Measurements from ENCODE around the gene RIMKLA. TPM values are rescaled to one million over a fixed set of nuclear protein-coding genes. Genes with fewer than 3 reads are reported as not detected.

The RIMKLA gene
- total and polyA plus RNA-seq, 10 of the 15 experiments (the other 5 are each of a cell fraction or from before 2014, with no cell fraction given), result 0.01 to 0.52 (median 0.08) TPM

DNA sequence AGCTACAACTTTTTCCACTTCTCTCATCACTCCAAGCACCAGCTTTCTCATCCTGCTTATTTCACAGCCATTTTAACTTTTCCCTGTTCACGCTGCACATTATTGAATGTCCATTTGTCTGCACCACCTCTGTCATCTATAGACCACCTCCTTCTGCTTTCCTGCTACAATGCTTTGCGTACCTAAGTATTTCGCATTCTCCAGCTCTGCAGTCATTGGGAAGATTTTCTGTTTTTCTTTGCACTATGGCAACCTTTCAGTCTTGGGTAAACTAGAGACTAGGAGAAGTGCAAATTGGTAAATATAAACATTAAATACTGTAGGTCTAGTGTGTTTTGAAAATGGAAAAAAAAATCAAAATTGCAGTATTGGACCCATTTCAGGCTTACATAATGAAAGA, 83.3 kb downstream of the RIMKLA start:
- ChIA-PET CTCF (interaction anchor here (0.8 to 1.3 kb wide), 3 partner anchors 9 to 290 kb away, joined by 3 to 5 read pairs (median 3); no protein-coding TSS in a partner anchor), POLR2A (interaction anchor here (1.6 kb wide), 1 partner anchor 10 kb away, joined by 7 read pairs; no protein-coding TSS in a partner anchor), SMC1A (ENCODE audit: uncharacterized antibody, unreplicated experiment) (interaction anchor here (1.4 kb wide), 1 partner anchor 8 kb away, joined by 3 read pairs; no protein-coding TSS in a partner anchor), RAD21 (ENCODE audit: unreplicated experiment) (interaction anchor here (1.4 kb wide), 1 partner anchor 130 kb away, joined by 3 read pairs; no protein-coding TSS in a partner anchor)
- no peak overlapping the region for H3K4me3 ChIP-seq
- H3K27ac ChIP-seq (ENCODE audit: control insufficient read depth, insufficient read depth), result no peak overlapping the region
- DNase-seq (ENCODE audit: low read depth, low spot score) (no peak), FAIRE-seq (no peak), ATAC-seq (no peak)
- peak overlapping the region; percentile 94 for H3K4me2 ChIP-seq (ENCODE audit: control insufficient read depth, insufficient read depth)
- no peaks in the 10 kb centered on the region for H3K9me3 ChIP-seq (replicated peaks; ENCODE audit: control insufficient read depth, insufficient read depth, low read length)
- no peaks in the 10 kb centered on the region for H3K79me2 ChIP-seq (ENCODE audit: control insufficient read depth, insufficient read depth, low read length)
- in situ Hi-C loops (cut with MboI) (no loop called here), intact Hi-C loops (cut with micrococcal nuclease; ENCODE audit: unreplicated experiment) (loop anchor here (1.0 to 10.0 kb wide), 3 partner anchors 194 to 289 kb away; partner anchors contain the start of genes PPIH and YBX1)
- H3K4me1 ChIP-seq (ENCODE audit: control insufficient read depth, insufficient read depth, low read length), result peaks cover 5% of the 10 kb centered on the region; the same call in 1 of the 2 replicates
- no TSS peak for BruUV-seq (replicated peaks)
- no peaks in the 10 kb centered on the region for H3K27me3 ChIP-seq (replicated peaks in 1 of 2; ENCODE audit: control insufficient read depth in 2 of 2, insufficient read depth in 2 of 2, low read length in 1 of 2)
- TF ChIP-seq, protein P1, sequence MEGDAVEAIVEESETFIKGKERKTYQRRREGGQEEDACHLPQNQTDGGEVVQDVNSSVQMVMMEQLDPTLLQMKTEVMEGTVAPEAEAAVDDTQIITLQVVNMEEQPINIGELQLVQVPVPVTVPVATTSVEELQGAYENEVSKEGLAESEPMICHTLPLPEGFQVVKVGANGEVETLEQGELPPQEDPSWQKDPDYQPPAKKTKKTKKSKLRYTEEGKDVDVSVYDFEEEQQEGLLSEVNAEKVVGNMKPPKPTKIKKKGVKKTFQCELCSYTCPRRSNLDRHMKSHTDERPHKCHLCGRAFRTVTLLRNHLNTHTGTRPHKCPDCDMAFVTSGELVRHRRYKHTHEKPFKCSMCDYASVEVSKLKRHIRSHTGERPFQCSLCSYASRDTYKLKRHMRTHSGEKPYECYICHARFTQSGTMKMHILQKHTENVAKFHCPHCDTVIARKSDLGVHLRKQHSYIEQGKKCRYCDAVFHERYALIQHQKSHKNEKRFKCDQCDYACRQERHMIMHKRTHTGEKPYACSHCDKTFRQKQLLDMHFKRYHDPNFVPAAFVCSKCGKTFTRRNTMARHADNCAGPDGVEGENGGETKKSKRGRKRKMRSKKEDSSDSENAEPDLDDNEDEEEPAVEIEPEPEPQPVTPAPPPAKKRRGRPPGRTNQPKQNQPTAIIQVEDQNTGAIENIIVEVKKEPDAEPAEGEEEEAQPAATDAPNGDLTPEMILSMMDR (IDR thresholded peaks at IDR 0.05 in 2 of 3, conservative IDR thresholded peaks at IDR 0.05 in 1 of 3; ENCODE audit: control insufficient read depth in 2 of 3, extremely low read depth in 1 of 3, insufficient read depth in 1 of 3, low read depth in 3 of 3, low read length in 3 of 3), result no peak
- TF ChIP-seq CREB1 (IDR thresholded peaks at IDR 0.05; ENCODE audit: low read depth) (no peak), FOS (IDR thresholded peaks at IDR 0.05; ENCODE audit: borderline replicate concordance, extremely low read depth, insufficient read length) (no peak)
- H3K36me3 ChIP-seq (ENCODE audit: control insufficient read depth in 2 of 2, insufficient read depth in 2 of 2, low read length in 1 of 2), result peaks cover 0 to 5% of the 10 kb centered on the region in 2 experiments; a peak in 1 of 4 replicates
- WGBS (ENCODE audit: insufficient coverage, insufficient replicate concordance, low lambda C conversion rate, missing lambda C conversion rate), result 80% methylated on average over 3 of the region's 3 CpGs
- H4K20me1 ChIP-seq (ENCODE audit: control insufficient read depth, insufficient read depth), result no peaks in the 10 kb centered on the region
- no peak overlapping the region for H3K9ac ChIP-seq (ENCODE audit: control insufficient read depth, insufficient read depth, low read length)
- H2AFZ ChIP-seq (ENCODE audit: control insufficient read depth, low read depth, low read length), result no peak overlapping the region

GRCh38 chr1:42466030-42466429, 85.4 kb downstream of the RIMKLA start:
- BruUV-seq (replicated peaks), result no TSS peak
- Histone ChIP-seq H3K79me2 (ENCODE audit: control insufficient read depth, insufficient read depth, low read length) (no peaks in the 10 kb centered on the region), H3K27me3 (replicated peaks in 1 of 2; ENCODE audit: control insufficient read depth in 2 of 2, insufficient read depth in 2 of 2, low read length in 1 of 2) (no peaks in the 10 kb centered on the region), H3K4me2 (ENCODE audit: control insufficient read depth, insufficient read depth) (no peak overlapping the region), H4K20me1 (ENCODE audit: control insufficient read depth, insufficient read depth) (no peaks in the 10 kb centered on the region), H3K9me3 (replicated peaks; ENCODE audit: control insufficient read depth, insufficient read depth, low read length) (no peaks in the 10 kb centered on the region), H2AFZ (ENCODE audit: control insufficient read depth, low read depth, low read length) (no peak overlapping the region), H3K4me3 (no peak overlapping the region), H3K4me1 (ENCODE audit: control insufficient read depth, insufficient read depth, low read length) (peaks cover 5% of the 10 kb centered on the region; the same call in 1 of the 2 replicates), H3K27ac (ENCODE audit: control insufficient read depth, insufficient read depth) (no peak overlapping the region), H3K9ac (ENCODE audit: control insufficient read depth, insufficient read depth, low read length) (no peak overlapping the region), H3K36me3 (ENCODE audit: control insufficient read depth in 2 of 2, insufficient read depth in 2 of 2, low read length in 1 of 2) (no peaks in the 10 kb centered on the region)
- CTCF ChIA-PET, result no interaction called here
- SMC1A ChIA-PET (ENCODE audit: uncharacterized antibody, unreplicated experiment), result interaction anchor here (0.9 kb wide), 1 partner anchor 9 kb away, joined by 4 read pairs; no protein-coding TSS in a partner anchor
- no peak for ATAC-seq
- RAD21 ChIA-PET (ENCODE audit: unreplicated experiment), result no interaction called here
- intact Hi-C loops (cut with micrococcal nuclease; ENCODE audit: unreplicated experiment) (loop anchor here (10.0 kb wide), 1 partner anchor 291 kb away; no protein-coding TSS in a partner anchor), in situ Hi-C loops (cut with MboI) (no loop called here)
- POLR2A ChIA-PET, result no interaction called here
- no peak for FAIRE-seq
- no peak for DNase-seq (ENCODE audit: low read depth, low spot score)
- no peak for TF ChIP-seq YY1 (IDR thresholded peaks at IDR 0.05; ENCODE audit: low read depth, low read length)
- no peak for TF ChIP-seq WRNIP1 (IDR thresholded peaks at IDR 0.05; ENCODE audit: borderline replicate concordance, low read depth, low read length)
- TF ChIP-seq, protein P2, sequence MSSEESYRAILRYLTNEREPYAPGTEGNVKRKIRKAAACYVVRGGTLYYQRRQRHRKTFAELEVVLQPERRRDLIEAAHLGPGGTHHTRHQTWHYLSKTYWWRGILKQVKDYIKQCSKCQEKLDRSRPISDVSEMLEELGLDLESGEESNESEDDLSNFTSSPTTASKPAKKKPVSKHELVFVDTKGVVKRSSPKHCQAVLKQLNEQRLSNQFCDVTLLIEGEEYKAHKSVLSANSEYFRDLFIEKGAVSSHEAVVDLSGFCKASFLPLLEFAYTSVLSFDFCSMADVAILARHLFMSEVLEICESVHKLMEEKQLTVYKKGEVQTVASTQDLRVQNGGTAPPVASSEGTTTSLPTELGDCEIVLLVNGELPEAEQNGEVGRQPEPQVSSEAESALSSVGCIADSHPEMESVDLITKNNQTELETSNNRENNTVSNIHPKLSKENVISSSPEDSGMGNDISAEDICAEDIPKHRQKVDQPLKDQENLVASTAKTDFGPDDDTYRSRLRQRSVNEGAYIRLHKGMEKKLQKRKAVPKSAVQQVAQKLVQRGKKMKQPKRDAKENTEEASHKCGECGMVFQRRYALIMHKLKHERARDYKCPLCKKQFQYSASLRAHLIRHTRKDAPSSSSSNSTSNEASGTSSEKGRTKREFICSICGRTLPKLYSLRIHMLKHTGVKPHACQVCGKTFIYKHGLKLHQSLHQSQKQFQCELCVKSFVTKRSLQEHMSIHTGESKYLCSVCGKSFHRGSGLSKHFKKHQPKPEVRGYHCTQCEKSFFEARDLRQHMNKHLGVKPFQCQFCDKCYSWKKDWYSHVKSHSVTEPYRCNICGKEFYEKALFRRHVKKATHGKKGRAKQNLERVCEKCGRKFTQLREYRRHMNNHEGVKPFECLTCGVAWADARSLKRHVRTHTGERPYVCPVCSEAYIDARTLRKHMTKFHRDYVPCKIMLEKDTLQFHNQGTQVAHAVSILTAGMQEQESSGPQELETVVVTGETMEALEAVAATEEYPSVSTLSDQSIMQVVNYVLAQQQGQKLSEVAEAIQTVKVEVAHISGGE (CRISPR knock-in tag; IDR thresholded peaks at IDR 0.05), result no peak
- 43% methylated on average over 2 of the region's 2 CpGs for WGBS (ENCODE audit: insufficient coverage, insufficient replicate concordance, low lambda C conversion rate, missing lambda C conversion rate)

Measured in GM12878 (cell line).